Nephron (organoid): ENCODE data around the gene RINL.

ENCODE experiments used
- H3K27ac Mint-ChIP-seq, 3 experiments: 2 replicates each; pipeline ENCODE4 v1.8.0; 2020; ENCODE audit warnings: mixed read lengths in 3 of 3, mild to moderate bottlenecking in 2 of 3, moderate library complexity in 1 of 3
- H3K27me3 Mint-ChIP-seq: 2 replicates; pipeline ENCODE4 v1.8.0; 2021; ENCODE audit warnings: low read depth, mild to moderate bottlenecking, moderate library complexity, mixed read lengths
- H3K36me3 Mint-ChIP-seq: 2 replicates; pipeline ENCODE4 v1.8.0; 2020; ENCODE audit warnings: low read depth, mixed read lengths
- H3K4me1 Mint-ChIP-seq: 2 replicates; pipeline ENCODE4 v1.8.0; 2020; ENCODE audit warnings: mixed read lengths
- H3K4me3 Mint-ChIP-seq, 3 experiments: 2 replicates each; pipeline ENCODE4 v1.8.0; 2020; ENCODE audit warnings: mild to moderate bottlenecking in 3 of 3, mixed read lengths in 3 of 3, moderate library complexity in 2 of 3
- H3K9me3 Mint-ChIP-seq: 2 replicates; pipeline ENCODE4 v1.8.0; 2020; ENCODE audit warnings: mixed read lengths
- CTCF ChIP-seq, 3 experiments: fragments of 200-600 bp; sonication (generic); IDR thresholded peaks; one replicate each; pipeline ENCODE4 v1.5.0; 2021; ENCODE audit warnings: antibody characterized with exemption in 3 of 3; ENCODE audit not compliant: unreplicated experiment in 3 of 3

Gene RINL

GRCh38 chr19:38919837-38920601, 41.9 kb upstream of the RINL start:
- TF ChIP-seq CTCF (IDR thresholded peaks at IDR 0.05; ENCODE audit: unreplicated experiment in 3 of 3) = no peak
- Mint-ChIP-seq H3K4me1 (peaks cover 4% of the 10 kb centered on the region), H3K36me3 (peaks cover 21% of the 10 kb centered on the region), H3K4me3 (no peak overlapping the region), H3K9me3 (no peaks in the 10 kb centered on the region), H3K27ac (peak overlapping the region in 1 of 3 experiments; percentile 2), H3K27me3 (no peaks in the 10 kb centered on the region)

- peaks cover 12% of the 10 kb centered on the region for H3K36me3 Mint-ChIP-seq
- no peaks in the 10 kb centered on the region for H3K9me3 Mint-ChIP-seq
- H3K27ac Mint-ChIP-seq = no peak overlapping the region
- no peak overlapping the region for H3K4me3 Mint-ChIP-seq
- TF ChIP-seq CTCF (IDR thresholded peaks at IDR 0.05; ENCODE audit: unreplicated experiment in 3 of 3) = no peak
- H3K4me1 Mint-ChIP-seq = peaks cover 4% of the 10 kb centered on the region
- H3K27me3 Mint-ChIP-seq = no peaks in the 10 kb centered on the region
These were observed 40.5 kb upstream of the RINL start for GRCh38 chr19:38918526-38918925.

- peaks cover 6% of the 10 kb centered on the region for H3K4me1 Mint-ChIP-seq
- peak overlapping the region in 1 of 3 experiments; percentile 22 for H3K27ac Mint-ChIP-seq
- H3K27me3 Mint-ChIP-seq = no peaks in the 10 kb centered on the region
- H3K9me3 Mint-ChIP-seq = no peaks in the 10 kb centered on the region
- TF ChIP-seq CTCF (IDR thresholded peaks at IDR 0.05; ENCODE audit: unreplicated experiment in 3 of 3) = no peak
- H3K36me3 Mint-ChIP-seq = peaks cover 12% of the 10 kb centered on the region
- no peak overlapping the region for H3K4me3 Mint-ChIP-seq
These were observed 39.9 kb upstream of the RINL start for GRCh38 chr19:38917921-38918491.

GRCh38 chr19:38917516-38917915, 39.4 kb upstream of the RINL start:
- TF ChIP-seq CTCF (IDR thresholded peaks at IDR 0.05; ENCODE audit: unreplicated experiment in 3 of 3) = no peak
- H3K4me1 Mint-ChIP-seq = peaks cover 11% of the 10 kb centered on the region
- H3K27me3 Mint-ChIP-seq = peaks cover 3% of the 10 kb centered on the region
- no peaks in the 10 kb centered on the region for H3K9me3 Mint-ChIP-seq
- peak overlapping the region in 1 of 3 experiments; percentile 22 for H3K27ac Mint-ChIP-seq
- H3K4me3 Mint-ChIP-seq = no peak overlapping the region
- peaks cover 10% of the 10 kb centered on the region for H3K36me3 Mint-ChIP-seq

- peak overlapping the region in 1 of 3 experiments; percentile 54 for H3K27ac Mint-ChIP-seq
- no peaks in the 10 kb centered on the region for H3K36me3 Mint-ChIP-seq
- H3K4me1 Mint-ChIP-seq = peaks cover 11% of the 10 kb centered on the region
- H3K4me3 Mint-ChIP-seq = no peak overlapping the region
- peaks cover 3% of the 10 kb centered on the region for H3K27me3 Mint-ChIP-seq
- no peaks in the 10 kb centered on the region for H3K9me3 Mint-ChIP-seq
- no peak for TF ChIP-seq CTCF (IDR thresholded peaks at IDR 0.05; ENCODE audit: unreplicated experiment in 3 of 3)
These were observed 37.5 kb upstream of the RINL start for GRCh38 chr19:38915329-38916321.
